EL (cell line): Measurements from ENCODE around the gene RNF145.
A peak's percentile ranks its signal among the peaks of the same experiment; 100 is the strongest.

Experiments
- DNase-seq: peaks from one replicate; pipeline ENCODE4 v3.0.0-alpha.2; 2016

Gene RNF145

DNA sequence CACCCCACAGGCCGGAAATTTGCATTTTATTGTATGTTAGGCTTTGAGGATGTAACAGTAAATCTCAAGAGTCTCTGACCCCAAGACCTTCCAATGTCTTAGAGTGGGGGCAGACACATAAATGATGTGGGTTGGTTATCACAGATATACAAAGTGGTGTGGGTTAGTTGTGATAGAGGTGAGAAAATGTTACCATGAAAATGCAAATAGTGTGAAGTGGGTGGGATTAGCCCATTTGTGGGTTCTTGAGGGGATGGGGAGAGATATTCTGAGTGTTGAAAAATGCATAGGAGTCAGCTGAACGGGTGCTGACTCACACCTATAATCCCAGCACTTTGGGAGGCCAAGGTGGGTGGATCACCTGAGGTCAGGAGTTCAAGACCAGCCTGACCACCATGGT is 7.9 kb upstream of the RNF145 start:
- no peak for DNase-seq

DNA sequence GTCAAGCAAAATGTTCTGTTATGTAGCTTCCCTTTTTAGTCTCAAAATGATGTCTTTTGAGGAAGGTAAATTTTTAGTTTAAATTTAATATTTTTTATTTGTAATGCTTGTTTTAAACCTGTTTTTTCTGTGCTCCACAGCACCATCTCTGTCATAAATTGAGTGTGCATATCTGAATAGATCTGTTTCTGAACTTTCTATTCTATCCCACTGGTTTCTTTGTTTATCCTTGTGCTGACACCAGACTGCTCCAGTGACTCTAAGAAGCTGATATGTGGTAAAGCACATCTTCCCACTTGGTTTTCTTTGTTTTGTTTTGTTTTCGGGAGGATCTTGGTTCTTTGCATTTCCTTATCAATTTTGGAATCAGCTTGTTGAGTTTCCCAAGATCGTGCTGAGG is 7.1 kb upstream of the RNF145 start:
- no peak for DNase-seq

DNA sequence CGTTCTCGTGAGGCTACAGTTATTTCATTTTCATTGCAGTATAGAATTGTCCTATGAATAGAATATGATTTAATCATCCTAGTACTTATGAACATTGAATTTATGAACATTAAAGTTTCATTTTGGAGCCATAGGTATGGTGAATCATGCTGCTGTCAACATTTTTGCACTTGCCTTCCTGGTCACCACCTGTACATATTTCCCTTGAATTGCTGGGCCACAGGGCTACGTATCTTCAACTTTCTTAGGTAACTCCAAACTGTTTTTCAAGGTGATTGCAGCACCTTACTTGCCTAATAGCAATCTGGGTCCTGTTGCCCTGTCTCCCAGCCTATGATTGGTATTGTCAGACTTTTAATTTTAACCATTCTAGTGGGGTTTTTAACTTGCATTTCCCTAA is 6.5 kb upstream of the RNF145 start:
- DNase-seq = no peak

GRCh38 chr5:159214486-159215271 is 5.3 kb upstream of the RNF145 start:
- DNase-seq = no peak

GRCh38 chr5:159212657-159213462 is 3.5 kb upstream of the RNF145 start:
- no peak for DNase-seq

DNA sequence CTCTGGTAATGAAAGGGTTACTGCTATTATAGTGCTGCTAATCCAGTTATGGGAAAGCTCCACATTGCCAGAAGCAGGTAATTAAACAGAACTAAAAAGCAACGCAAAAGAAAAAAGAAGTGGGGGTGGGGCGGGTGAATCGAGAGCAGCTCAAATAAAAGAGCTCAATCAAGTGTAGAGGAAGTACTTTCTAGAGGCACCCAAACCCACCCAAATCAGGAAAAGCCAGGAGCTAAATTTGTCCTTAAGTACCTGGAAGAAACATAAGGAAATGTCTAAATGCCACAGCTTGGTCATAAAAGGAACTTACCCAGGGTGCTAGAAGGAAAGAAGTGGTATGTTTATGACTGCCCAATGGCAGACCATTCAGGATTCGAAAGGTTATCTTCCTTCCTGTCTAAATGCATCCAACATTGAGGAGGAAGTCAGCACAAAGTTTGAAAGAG is 2.4 kb upstream of the RNF145 start:
- DNase-seq = no peak

- DNase-seq = no peak
Observed at GRCh38 chr5:159210846-159211245, 1.5 kb upstream of the RNF145 start.

DNA sequence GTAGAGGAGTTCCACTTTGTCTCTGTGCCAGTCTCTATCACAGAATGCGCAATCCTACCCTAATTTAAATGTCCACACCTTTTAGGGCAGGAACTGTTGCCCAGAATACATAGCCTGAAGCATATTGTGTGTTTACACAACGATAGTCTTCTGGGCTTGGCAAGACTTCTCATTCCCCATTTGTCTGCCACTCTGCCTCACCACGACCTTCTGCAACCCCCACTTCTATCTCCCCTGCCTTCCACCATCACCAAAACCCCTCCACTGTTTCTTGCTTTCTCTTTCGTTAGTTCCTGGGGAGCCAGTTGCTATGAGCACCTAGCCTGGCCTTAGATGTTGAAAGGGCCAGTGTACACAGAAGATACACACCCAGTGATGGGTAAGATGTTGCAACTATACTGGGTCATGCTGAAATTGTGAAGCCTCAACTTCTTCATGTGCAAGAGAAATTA is 883 bp upstream of the RNF145 start:
- DNase-seq = no peak

GRCh38 chr5:159208514-159209437 is 577 bp downstream of the RNF145 start:
- DNase-seq = peak; percentile 63

- peak; percentile 79 for DNase-seq
Observed at GRCh38 chr5:159207686-159208513, 1.5 kb downstream of the RNF145 start.

GRCh38 chr5:159207222-159207685 is 2.1 kb downstream of the RNF145 start:
- no peak for DNase-seq

DNA sequence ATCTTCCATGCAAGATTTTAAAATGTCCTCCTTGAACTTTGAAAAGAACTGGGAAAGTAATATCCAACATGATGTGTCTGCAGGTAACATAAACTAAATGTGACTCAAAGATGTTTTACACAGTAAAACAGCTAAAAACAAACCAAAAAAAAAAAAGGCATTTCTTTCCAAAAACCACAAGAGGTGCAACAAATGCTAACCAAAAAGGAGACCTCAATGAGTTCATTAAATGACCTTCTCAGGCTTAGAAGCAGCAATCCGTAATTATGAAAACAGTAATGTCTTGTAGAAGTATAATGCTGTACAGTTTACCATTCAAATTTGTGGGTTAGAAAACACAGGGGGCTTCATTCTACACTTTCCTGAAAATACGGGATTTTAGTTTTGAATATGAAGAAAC is 2.5 kb downstream of the RNF145 start:
- DNase-seq = no peak

DNA sequence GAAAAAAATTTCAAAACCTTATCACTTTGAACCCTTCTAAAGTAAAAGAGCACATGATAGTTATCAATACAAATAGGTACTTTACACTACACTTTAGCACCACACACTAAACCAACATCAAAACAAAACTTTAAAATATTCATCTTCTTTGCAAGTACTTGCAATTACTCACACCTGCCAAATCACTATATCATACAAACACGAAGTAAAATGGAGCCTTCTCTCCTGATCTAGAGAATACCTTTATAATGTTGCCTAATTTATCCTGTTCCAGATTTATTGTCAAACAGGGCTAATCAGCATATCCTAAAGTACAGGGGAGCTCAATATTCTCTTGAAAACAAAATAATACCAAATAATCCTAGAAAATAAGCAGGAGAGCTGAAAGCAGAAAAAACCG is 3.0 kb downstream of the RNF145 start:
- DNase-seq = no peak

- DNase-seq = no peak
Observed at GRCh38 chr5:159203351-159203750, 6.0 kb downstream of the RNF145 start.

DNA sequence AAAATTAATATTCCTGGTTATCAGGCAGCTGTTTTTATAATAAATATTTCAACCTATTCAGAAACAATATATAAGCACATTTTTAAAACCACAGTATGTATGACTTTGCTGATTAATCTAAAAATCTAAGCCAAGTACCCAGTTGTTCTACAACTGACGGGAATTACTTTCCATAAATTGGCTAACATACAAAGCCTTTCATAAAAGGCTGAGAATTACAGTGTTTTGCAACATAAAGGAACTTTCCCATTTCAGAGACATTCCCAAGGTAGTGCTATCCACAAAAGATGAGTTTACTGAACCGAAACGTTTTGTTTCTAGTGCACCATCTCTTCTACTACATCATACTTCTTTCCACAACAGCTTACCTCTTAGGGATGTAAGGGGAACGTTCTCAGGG is 7.2 kb downstream of the RNF145 start:
- no peak for DNase-seq

- no peak for DNase-seq
Observed at GRCh38 chr5:159199780-159200179, 9.6 kb downstream of the RNF145 start.

DNA sequence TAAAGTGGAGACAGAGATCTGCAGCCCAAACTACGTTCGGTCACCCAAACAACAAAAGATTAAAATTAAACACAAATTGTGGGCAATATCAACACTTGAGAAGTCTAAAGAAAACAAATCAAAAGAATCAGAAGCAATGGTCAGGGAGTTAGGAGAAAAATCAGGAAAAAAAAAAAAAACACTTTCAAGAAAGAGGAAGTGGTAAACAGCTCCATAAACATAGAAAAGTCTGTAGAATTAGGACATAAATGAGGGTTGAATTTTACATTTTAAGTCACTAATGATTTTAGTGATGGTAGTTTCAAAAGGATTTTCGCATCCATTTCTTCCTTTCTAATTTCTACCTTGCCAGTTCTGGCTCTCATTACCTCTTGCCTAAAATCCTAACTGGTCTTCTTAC is 10.1 kb downstream of the RNF145 start:
- no peak for DNase-seq

GRCh38 chr5:159198063-159199036 is 11.0 kb downstream of the RNF145 start:
- no peak for DNase-seq

DNA sequence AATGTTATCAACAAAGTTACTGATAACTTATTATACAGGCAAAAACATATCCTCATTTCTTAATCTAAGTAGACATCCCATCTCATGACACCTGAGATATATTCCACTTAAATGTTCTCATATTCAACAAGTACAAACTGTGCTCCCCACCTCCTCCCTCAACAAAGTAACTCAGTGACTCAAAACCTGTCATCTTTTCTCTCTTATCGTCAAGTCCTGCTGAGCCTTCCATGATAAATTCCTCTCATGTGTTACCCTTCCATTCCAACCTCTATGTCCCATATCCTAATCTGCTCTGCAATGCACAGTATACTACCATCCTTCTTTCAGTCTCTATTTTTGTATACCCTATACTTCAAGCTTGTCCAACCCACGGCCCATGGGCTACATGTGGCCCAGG is 13.6 kb downstream of the RNF145 start:
- DNase-seq = no peak

- no peak for DNase-seq
Observed at GRCh38 chr5:159190170-159190569, 19.2 kb downstream of the RNF145 start.

DNA sequence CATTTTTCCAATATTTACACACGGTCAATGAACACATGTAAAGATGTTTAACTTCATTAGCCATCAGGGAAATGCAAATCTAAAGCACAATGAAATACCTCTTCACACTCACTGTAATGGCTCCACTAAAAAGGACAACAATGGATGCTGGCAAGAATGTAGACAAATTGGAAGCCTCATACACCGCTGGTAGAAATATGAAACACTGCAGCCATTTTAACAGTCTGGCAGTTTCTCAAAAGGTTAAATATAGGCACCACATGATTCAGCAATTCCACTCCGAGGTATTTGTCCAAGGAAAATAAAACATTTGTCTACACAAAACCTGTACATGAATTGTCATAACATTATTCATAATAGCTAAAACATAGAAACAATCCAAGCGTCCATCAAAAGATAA is 20.0 kb downstream of the RNF145 start:
- no peak for DNase-seq
